Common myeloid progenitor, CD34-positive (primary cell): ENCODE measurements around the gene UQCC2.

Experiments used
- CTCF ChIA-PET: fragments of 350-600 bp; sonication (Branson Sonifier 250); formaldehyde crosslinking; loops from one replicate; lab custom pipeline; 2021; ENCODE audit warnings: antibody characterized with exemption; lab: Charles Lee
- POLR2A ChIA-PET: fragments of 350-600 bp; sonication (Branson Sonifier 250); formaldehyde crosslinking; loops from one replicate; lab custom pipeline; 2021; ENCODE audit warnings: antibody characterized with exemption; lab: Charles Lee
- DNase-seq, 3 donors: peaks; one replicate each; pipeline versions ENCODE4 v3.0.0 to v3.0.0-alpha.2; 2013
- H3K27ac ChIP-seq, 2 experiments: 1 replicate in 1 of 2; 2 replicates in 1 of 2; pipeline ENCODE4 v1.7.0; 2013; ENCODE audit warnings: inconsistent platforms in 2 of 2, low read length in 2 of 2, mild to moderate bottlenecking in 2 of 2, low read depth in 1 of 2, moderate library complexity in 1 of 2; ENCODE audit not compliant: severe bottlenecking in 2 of 2, insufficient read depth in 1 of 2, poor library complexity in 1 of 2
- H3K27me3 ChIP-seq, 5 experiments: replicated peaks in 2 of 5; 1 replicate in 3 of 5; 2 replicates in 2 of 5; pipeline versions ENCODE4 v1.6.1 to v1.7.0; 2013; ENCODE audit warnings: low read length in 4 of 5, mild to moderate bottlenecking in 2 of 5, moderate library complexity in 2 of 5, inconsistent platforms in 1 of 5; ENCODE audit not compliant: insufficient read depth in 5 of 5, control insufficient read depth in 4 of 5
- H3K36me3 ChIP-seq, 4 experiments: 1 replicate in 2 of 4; 2 replicates in 2 of 4; pipeline versions ENCODE4 v1.6.1 to v1.7.0; 2013; ENCODE audit warnings: low read length in 3 of 4, control low read depth in 1 of 4, mild to moderate bottlenecking in 1 of 4; ENCODE audit not compliant: control insufficient read depth in 4 of 4, insufficient read depth in 4 of 4
- H3K4me1 ChIP-seq, 4 experiments: 1 replicate in 3 of 4; 2 replicates in 1 of 4; pipeline versions ENCODE4 v1.6.1 to v1.7.1; 2013; ENCODE audit warnings: low read length in 3 of 4, mild to moderate bottlenecking in 3 of 4, control low read depth in 1 of 4, inconsistent platforms in 1 of 4, moderate library complexity in 1 of 4; ENCODE audit not compliant: control insufficient read depth in 4 of 4, insufficient read depth in 4 of 4; ENCODE audit errors: control extremely low read depth in 1 of 4
- H3K4me3 ChIP-seq, 7 experiments: 1 replicate in 4 of 7; 2 replicates in 3 of 7; pipeline versions ENCODE4 v1.5.1 to v1.7.0; 2013; ENCODE audit warnings: mild to moderate bottlenecking in 7 of 7, low read length in 6 of 7, moderate library complexity in 6 of 7, inconsistent platforms in 2 of 7, low read depth in 2 of 7, control low read depth in 1 of 7; ENCODE audit not compliant: insufficient read depth in 4 of 7, control insufficient read depth in 1 of 7; ENCODE audit errors: extremely low read depth in 1 of 7
- H3K9me3 ChIP-seq, 5 experiments: 1 replicate in 4 of 5; 2 replicates in 1 of 5; pipeline versions ENCODE4 v1.6.1 to v1.7.1; 2013; ENCODE audit warnings: low read length in 4 of 5, mild to moderate bottlenecking in 2 of 5, inconsistent platforms in 1 of 5, low read depth in 1 of 5, moderate library complexity in 1 of 5; ENCODE audit not compliant: control insufficient read depth in 4 of 5, insufficient read depth in 2 of 5; ENCODE audit errors: control extremely low read depth in 1 of 5
- WGBS: methylation state at CpG from one replicate; pipeline ENCODE4 v1.1.5; 2013; ENCODE audit not compliant: insufficient coverage; 5-methylcytosine and 5-hydroxymethylcytosine counted together

Gene UQCC2

GRCh38 chr6:33684983-33685382 is 26.5 kb downstream of the UQCC2 start:
- H3K4me1 ChIP-seq: peaks cover 0 to 8% (median 4%) of the 10 kb centered on the region in 4 experiments
- no peaks in the 10 kb centered on the region for H3K27me3 ChIP-seq
- H3K36me3 ChIP-seq: peaks cover 0 to 41% (median 7%) of the 10 kb centered on the region in 4 experiments
- CTCF ChIA-PET: no interaction called here
- POLR2A ChIA-PET: no interaction called here
- H3K9me3 ChIP-seq: no peaks in the 10 kb centered on the region
- DNase-seq: no peak
- 93% methylated on average over 6 of the region's 7 CpGs for WGBS
- no peak overlapping the region for H3K4me3 ChIP-seq
- H3K27ac ChIP-seq: no peak overlapping the region

- ChIA-PET CTCF (interaction anchor here (1.5 to 2.9 kb wide), 3 partner anchors 10 to 16 kb away, joined by 6 to 16 read pairs (median 9); no protein-coding TSS in a partner anchor), POLR2A (no interaction called here)
- H3K9me3 ChIP-seq: no peaks in the 10 kb centered on the region
- H3K4me1 ChIP-seq: peaks cover 0 to 8% (median 4%) of the 10 kb centered on the region in 4 experiments
- H3K27me3 ChIP-seq: no peaks in the 10 kb centered on the region
- no peak for DNase-seq
- no peak overlapping the region for H3K4me3 ChIP-seq
- no peak overlapping the region for H3K27ac ChIP-seq
- H3K36me3 ChIP-seq: peaks cover 0 to 43% (median 7%) of the 10 kb centered on the region in 4 experiments
- 96% methylated on average over 14 of the region's 16 CpGs for WGBS
Observed at GRCh38 chr6:33684428-33684896, 27.0 kb downstream of the UQCC2 start.

GRCh38 chr6:33683576-33684427 is 27.7 kb downstream of the UQCC2 start:
- H3K9me3 ChIP-seq: no peaks in the 10 kb centered on the region
- peaks cover 0 to 38% (median 8%) of the 10 kb centered on the region in 4 experiments for H3K36me3 ChIP-seq
- 93% methylated on average over 17 of the region's 19 CpGs for WGBS
- ChIA-PET POLR2A (no interaction called here), CTCF (interaction anchor here (1.5 to 2.9 kb wide), 3 partner anchors 10 to 16 kb away, joined by 6 to 16 read pairs (median 9); no protein-coding TSS in a partner anchor)
- H3K4me3 ChIP-seq: no peak overlapping the region
- no peak for DNase-seq
- peaks cover 0 to 8% (median 4%) of the 10 kb centered on the region in 4 experiments for H3K4me1 ChIP-seq
- no peak overlapping the region for H3K27ac ChIP-seq
- no peaks in the 10 kb centered on the region for H3K27me3 ChIP-seq

GRCh38 chr6:33683051-33683571 is 28.4 kb downstream of the UQCC2 start:
- ChIA-PET CTCF (interaction anchor here (0.7 to 2.9 kb wide), 4 partner anchors 11 to 17 kb away, joined by 3 to 16 read pairs (median 8); no protein-coding TSS in a partner anchor), POLR2A (no interaction called here)
- H3K27me3 ChIP-seq: no peaks in the 10 kb centered on the region
- H3K9me3 ChIP-seq: no peaks in the 10 kb centered on the region
- H3K27ac ChIP-seq: no peak overlapping the region
- H3K4me1 ChIP-seq: peaks cover 0 to 8% (median 4%) of the 10 kb centered on the region in 4 experiments
- 79% methylated on average over 13 of the region's 15 CpGs for WGBS
- peak in 2 of 3 donors; percentile 62 to 73 for DNase-seq
- H3K36me3 ChIP-seq: peaks cover 0 to 32% (median 8%) of the 10 kb centered on the region in 4 experiments
- no peak overlapping the region for H3K4me3 ChIP-seq

- Histone ChIP-seq H3K9me3 (no peaks in the 10 kb centered on the region), H3K4me3 (no peak overlapping the region), H3K27me3 (no peaks in the 10 kb centered on the region), H3K36me3 (peaks cover 0 to 33% (median 8%) of the 10 kb centered on the region in 4 experiments), H3K27ac (no peak overlapping the region), H3K4me1 (peaks cover 0 to 8% (median 4%) of the 10 kb centered on the region in 4 experiments)
- over 99% methylated on average over 13 of the region's 13 CpGs for WGBS
- CTCF ChIA-PET: interaction anchor here (0.7 to 2.9 kb wide), 3 partner anchors 12 to 18 kb away, joined by 3 to 16 read pairs (median 9); no protein-coding TSS in a partner anchor
- POLR2A ChIA-PET: no interaction called here
- DNase-seq: no peak
Observed at GRCh38 chr6:33682341-33682740, 29.2 kb downstream of the UQCC2 start.

- no peak for DNase-seq
- no peak overlapping the region for H3K27ac ChIP-seq
- WGBS: 95% methylated on average over 19 of the region's 20 CpGs
- peaks cover 0 to 23% (median 5%) of the 10 kb centered on the region in 4 experiments for H3K36me3 ChIP-seq
- H3K27me3 ChIP-seq: no peaks in the 10 kb centered on the region
- H3K4me3 ChIP-seq: no peak overlapping the region
- CTCF ChIA-PET: no interaction called here
- POLR2A ChIA-PET: no interaction called here
- peaks cover 0 to 8% (median 4%) of the 10 kb centered on the region in 4 experiments for H3K4me1 ChIP-seq
- H3K9me3 ChIP-seq: no peaks in the 10 kb centered on the region
Observed at GRCh38 chr6:33679761-33680160, 31.7 kb downstream of the UQCC2 start.
